HUES6 (cell line): Measurements from ENCODE around the gene IQCB1.
"Not testable (repeated sequence)": the region's sequence is repeated elsewhere in the genome, so short reads cannot be mapped to it uniquely, and the experiment has no call there.

Experiments
- H3K27ac ChIP-seq: 2 replicates; pipeline ENCODE4 v1.7.0; 2013; ENCODE audit warnings: low read depth, mild to moderate bottlenecking, low read length, inconsistent platforms
- H3K27me3 ChIP-seq: 2 replicates; pipeline ENCODE4 v1.6.1; 2013; ENCODE audit warnings: low read length; ENCODE audit not compliant: control insufficient read depth, insufficient read depth
- H3K36me3 ChIP-seq: 2 replicates; pipeline ENCODE4 v1.6.1; 2013; ENCODE audit warnings: low read length; ENCODE audit not compliant: control insufficient read depth, insufficient read depth
- H3K4me1 ChIP-seq: 2 replicates; pipeline ENCODE4 v1.6.1; 2013; ENCODE audit warnings: low read length; ENCODE audit not compliant: control insufficient read depth, insufficient read depth
- H3K4me3 ChIP-seq: 2 replicates; pipeline ENCODE4 v1.5.1; 2013; ENCODE audit warnings: low read depth, low read length
- H3K9ac ChIP-seq: one replicate; pipeline ENCODE4 v1.6.1; 2013; ENCODE audit warnings: mild to moderate bottlenecking, low read length
- H3K9me3 ChIP-seq: 2 replicates; pipeline ENCODE4 v1.6.1; 2013; ENCODE audit warnings: low read depth, low read length; ENCODE audit not compliant: control insufficient read depth, insufficient read depth

IQCB1 gene

GRCh38 chr3:121809249-121809648 lies 25.6 kb downstream of the IQCB1 start:
- Histone ChIP-seq H3K36me3 (peaks cover 50% of the 10 kb centered on the region), H3K4me3 (no peak overlapping the region), H3K27me3 (no peaks in the 10 kb centered on the region), H3K27ac (no peak overlapping the region), H3K9ac (no peak overlapping the region), H3K9me3 (no peaks in the 10 kb centered on the region), H3K4me1 (no peaks in the 10 kb centered on the region)

GRCh38 chr3:121803771-121804320 lies 31.0 kb downstream of the IQCB1 start:
- H3K9ac ChIP-seq: no peak overlapping the region
- no peak overlapping the region for H3K27ac ChIP-seq
- H3K27me3 ChIP-seq: no peaks in the 10 kb centered on the region
- H3K9me3 ChIP-seq: no peaks in the 10 kb centered on the region
- no peak overlapping the region for H3K4me3 ChIP-seq
- no peaks in the 10 kb centered on the region for H3K4me1 ChIP-seq
- H3K36me3 ChIP-seq: peaks cover 40% of the 10 kb centered on the region

GRCh38 chr3:121800906-121801305 lies 34.0 kb downstream of the IQCB1 start:
- Histone ChIP-seq H3K9ac (no peak overlapping the region), H3K27ac (no peak overlapping the region), H3K4me1 (no peaks in the 10 kb centered on the region), H3K9me3 (no peaks in the 10 kb centered on the region), H3K4me3 (no peak overlapping the region), H3K36me3 (peaks cover 30% of the 10 kb centered on the region), H3K27me3 (no peaks in the 10 kb centered on the region)

GRCh38 chr3:121796970-121797369 lies 37.9 kb downstream of the IQCB1 start:
- Histone ChIP-seq H3K4me3 (no peak overlapping the region), H3K27ac (no peak overlapping the region), H3K36me3 (peaks cover 27% of the 10 kb centered on the region), H3K9ac (no peak overlapping the region), H3K9me3 (no peaks in the 10 kb centered on the region), H3K4me1 (no peaks in the 10 kb centered on the region), H3K27me3 (no peaks in the 10 kb centered on the region)

GRCh38 chr3:121794264-121794983 lies 40.4 kb downstream of the IQCB1 start:
- no peaks in the 10 kb centered on the region for H3K27me3 ChIP-seq
- no peaks in the 10 kb centered on the region for H3K4me1 ChIP-seq
- no peak overlapping the region for H3K9ac ChIP-seq
- H3K36me3 ChIP-seq: peaks cover 33% of the 10 kb centered on the region
- H3K9me3 ChIP-seq: no peaks in the 10 kb centered on the region
- no peak overlapping the region for H3K4me3 ChIP-seq
- H3K27ac ChIP-seq: no peak overlapping the region

GRCh38 chr3:121793078-121793477 lies 41.8 kb downstream of the IQCB1 start:
- Histone ChIP-seq H3K9me3 (no peaks in the 10 kb centered on the region), H3K27me3 (no peaks in the 10 kb centered on the region), H3K9ac (no peak overlapping the region), H3K4me1 (no peaks in the 10 kb centered on the region), H3K27ac (no peak overlapping the region), H3K4me3 (no peak overlapping the region), H3K36me3 (peaks cover 46% of the 10 kb centered on the region)

- no peaks in the 10 kb centered on the region for H3K27me3 ChIP-seq
- H3K36me3 ChIP-seq: peaks cover 52% of the 10 kb centered on the region
- H3K4me1 ChIP-seq: no peaks in the 10 kb centered on the region
- no peaks in the 10 kb centered on the region for H3K9me3 ChIP-seq
- H3K9ac ChIP-seq: no peak overlapping the region
- H3K4me3 ChIP-seq: no peak overlapping the region
- H3K27ac ChIP-seq: no peak overlapping the region
These were observed 48.4 kb downstream of the IQCB1 start for GRCh38 chr3:121786485-121786884.

GRCh38 chr3:121782784-121783183 lies 52.1 kb downstream of the IQCB1 start:
- H3K36me3 ChIP-seq: peaks cover 61% of the 10 kb centered on the region
- not testable (repeated sequence) for H3K4me1 ChIP-seq

GRCh38 chr3:121781611-121782010 lies 53.2 kb downstream of the IQCB1 start:
- peaks cover 66% of the 10 kb centered on the region for H3K36me3 ChIP-seq
- H3K27me3 ChIP-seq: no peaks in the 10 kb centered on the region
- H3K4me1 ChIP-seq: no peaks in the 10 kb centered on the region
- H3K27ac ChIP-seq: no peak overlapping the region
- no peak overlapping the region for H3K4me3 ChIP-seq
- H3K9me3 ChIP-seq: no peaks in the 10 kb centered on the region
- no peak overlapping the region for H3K9ac ChIP-seq

More at GRCh38 chr3:121782784-121783183, 52.1 kb downstream of the IQCB1 start:
- H3K9ac ChIP-seq, H3K4me3 ChIP-seq, H3K9me3 ChIP-seq, H3K27me3 ChIP-seq, H3K27ac ChIP-seq: not testable (repeated sequence)

- not testable (repeated sequence) for H3K9ac ChIP-seq, H3K27me3 ChIP-seq, H3K27ac ChIP-seq, H3K4me3 ChIP-seq, H3K9me3 ChIP-seq, H3K4me1 ChIP-seq
- peaks cover 64% of the 10 kb centered on the region for H3K36me3 ChIP-seq
These were observed 59.8 kb downstream of the IQCB1 start for GRCh38 chr3:121775095-121775494.

GRCh38 chr3:121769246-121769645 lies 65.6 kb downstream of the IQCB1 start:
- no peaks in the 10 kb centered on the region for H3K4me1 ChIP-seq
- no peak overlapping the region for H3K27ac ChIP-seq
- peaks cover 34% of the 10 kb centered on the region for H3K36me3 ChIP-seq
- no peak overlapping the region for H3K4me3 ChIP-seq
- H3K9me3 ChIP-seq: no peaks in the 10 kb centered on the region
- H3K9ac ChIP-seq: no peak overlapping the region
- no peaks in the 10 kb centered on the region for H3K27me3 ChIP-seq
